Esophagus squamous epithelium (tissue), 4 donors: Measurements from ENCODE around the gene EYS.

Source experiments
- CTCF ChIP-seq, 6 experiments: fragments of 450-650 bp in 4 of 6; fragments of 200-600 bp in 2 of 6; sonication (generic) in 2 of 6; IDR thresholded peaks; one replicate each; pipeline ENCODE4 v1.5.1; 2016 to 2019; ENCODE audit warnings: antibody characterized with exemption in 6 of 6, mild to moderate bottlenecking in 4 of 6, moderate library complexity in 4 of 6
- POLR2A ChIP-seq, 4 donors: fragments of 450-650 bp; IDR thresholded peaks; one replicate each; pipeline ENCODE4 v1.6.1; 2017; ENCODE audit warnings: antibody characterized with exemption in 4 of 4, mild to moderate bottlenecking in 4 of 4, moderate library complexity in 3 of 4

GRCh38 chr6:65157025-65157424 is 550.0 kb downstream of the EYS start:
- TF ChIP-seq CTCF (IDR thresholded peaks at IDR 0.05) (no peak), POLR2A (IDR thresholded peaks at IDR 0.05) (no peak)
